GM21619 (cell line): Measurements from ENCODE around the gene GOLGA8A.
"Not testable (repeated sequence)": the region's sequence is repeated elsewhere in the genome, so short reads cannot be mapped to it uniquely, and the experiment has no call there.

Experiments
- ATAC-seq: cut with Tn5 transposase; IDR thresholded peaks from one replicate; pipeline ENCODE4 v1.9.1; 2021; ENCODE audit not compliant: unreplicated experiment

GOLGA8A gene, protein sequence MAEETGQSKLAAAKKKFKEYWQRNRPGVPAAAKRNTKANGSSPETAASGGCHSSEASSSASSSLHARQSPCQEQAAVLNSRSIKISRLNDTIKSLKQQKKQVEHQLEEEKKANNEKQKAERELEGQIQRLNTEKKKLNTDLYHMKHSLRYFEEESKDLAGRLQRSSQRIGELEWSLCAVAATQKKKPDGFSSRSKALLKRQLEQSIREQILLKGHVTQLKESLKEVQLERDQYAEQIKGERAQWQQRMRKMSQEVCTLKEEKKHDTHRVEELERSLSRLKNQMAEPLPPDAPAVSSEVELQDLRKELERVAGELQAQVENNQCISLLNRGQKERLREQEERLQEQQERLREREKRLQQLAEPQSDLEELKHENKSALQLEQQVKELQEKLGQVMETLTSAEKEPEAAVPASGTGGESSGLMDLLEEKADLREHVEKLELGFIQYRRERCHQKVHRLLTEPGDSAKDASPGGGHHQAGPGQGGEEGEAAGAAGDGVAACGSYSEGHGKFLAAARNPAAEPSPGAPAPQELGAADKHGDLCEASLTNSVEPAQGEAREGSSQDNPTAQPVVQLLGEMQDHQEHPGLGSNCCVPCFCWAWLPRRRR

DNA sequence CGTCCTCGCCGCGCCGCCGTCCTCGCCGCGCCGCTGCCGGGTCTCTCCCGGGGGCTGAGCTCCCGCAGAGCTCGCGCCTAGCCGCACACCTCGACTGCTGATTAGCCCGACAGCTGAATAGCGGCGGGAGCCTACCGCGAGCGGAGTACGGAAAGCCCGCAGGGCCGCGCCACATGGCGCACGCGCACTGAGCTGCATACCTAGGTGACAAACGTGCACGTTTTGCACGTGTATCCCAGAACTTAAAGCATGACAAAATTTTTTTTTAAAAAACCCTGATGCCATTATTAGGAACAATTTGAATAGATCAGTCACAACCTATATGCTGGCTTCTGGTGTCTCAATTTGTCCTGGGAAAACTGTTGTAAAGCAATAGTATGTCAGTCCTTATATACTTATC lies at the start of gene GOLGA8A:
Gene GOLGA8A (minus strand): TSS at position 122 of the 400 bp plus-strand sequence. CDS start 48,117 bp downstream, outside the sequence.
- peak; percentile 60 for ATAC-seq

DNA sequence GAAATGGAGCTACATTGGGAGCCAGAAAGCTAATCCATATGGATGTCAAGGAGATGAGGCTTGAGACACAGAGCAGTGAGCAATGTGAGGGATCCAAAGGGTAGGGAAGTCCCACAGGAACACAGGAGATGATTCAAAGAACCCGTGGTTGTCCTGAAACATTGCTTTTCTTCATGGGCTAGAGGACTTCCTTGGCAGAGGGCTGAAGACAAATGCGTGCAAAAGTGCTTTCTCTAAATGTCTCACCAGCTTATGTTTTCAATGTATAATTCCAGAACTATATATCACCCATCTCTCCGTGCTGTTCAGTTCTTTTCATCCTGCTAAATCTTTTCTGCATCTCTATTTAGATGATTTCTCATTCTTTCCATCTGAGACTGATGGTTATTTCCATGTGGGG lies 46.0 kb upstream of the GOLGA8A start:
- ATAC-seq = no peak

DNA sequence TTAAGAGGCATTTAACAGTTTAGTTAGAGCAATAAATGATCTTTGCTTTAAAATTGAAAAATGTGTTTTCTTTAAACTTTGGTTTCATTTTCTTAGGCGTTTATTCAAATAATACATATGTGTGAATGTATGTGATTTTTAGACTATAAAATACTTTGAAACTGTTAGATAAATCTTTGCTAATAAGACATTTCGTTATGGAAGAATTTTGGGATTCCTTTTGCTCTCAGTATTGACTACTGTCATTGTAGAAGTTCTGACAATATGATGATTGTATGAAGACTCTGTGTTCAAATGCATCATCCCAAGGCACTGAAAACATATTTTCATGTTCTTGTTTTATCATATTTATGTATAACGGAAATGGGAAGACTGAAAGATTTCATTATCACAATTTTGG lies 43.8 kb upstream of the GOLGA8A start:
- ATAC-seq = no peak

DNA sequence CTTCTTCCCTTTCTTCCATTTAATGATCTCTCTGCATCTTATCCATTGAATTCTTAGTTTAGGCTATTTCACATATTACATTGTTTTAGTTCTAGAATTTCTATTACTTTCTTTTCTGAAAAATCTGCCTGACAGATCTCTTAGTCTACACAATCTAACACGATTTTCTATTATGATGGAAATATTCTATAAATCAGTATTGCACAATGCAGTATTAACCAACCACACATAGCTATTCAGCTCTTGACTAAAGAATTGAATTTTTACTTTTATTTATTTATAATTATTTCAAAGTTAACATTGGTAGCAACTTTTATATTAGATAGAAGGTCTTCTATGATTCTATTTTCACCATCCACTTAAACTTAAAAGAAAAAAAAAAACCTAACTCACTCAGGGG lies 36.2 kb upstream of the GOLGA8A start:
- ATAC-seq = no peak

DNA sequence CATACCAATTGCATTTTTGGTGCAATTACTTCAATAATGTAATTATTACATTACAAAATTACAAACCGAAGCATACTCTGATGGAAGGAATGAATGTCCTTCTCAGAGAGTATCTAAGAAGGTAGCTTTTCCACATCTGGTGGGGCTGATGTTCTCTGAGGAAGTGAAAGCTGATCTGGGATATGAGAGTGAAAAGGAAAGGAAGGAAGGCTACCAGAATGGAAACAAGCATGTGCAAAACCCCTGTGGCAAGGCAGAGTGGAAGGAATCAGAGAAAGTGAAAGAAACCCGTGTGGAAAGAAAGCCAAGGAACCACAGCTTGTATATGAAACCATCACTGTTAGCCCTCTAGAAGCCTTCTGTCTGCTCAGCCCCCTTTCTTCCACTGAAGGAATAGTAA lies 35.3 kb upstream of the GOLGA8A start:
- ATAC-seq = no peak

DNA sequence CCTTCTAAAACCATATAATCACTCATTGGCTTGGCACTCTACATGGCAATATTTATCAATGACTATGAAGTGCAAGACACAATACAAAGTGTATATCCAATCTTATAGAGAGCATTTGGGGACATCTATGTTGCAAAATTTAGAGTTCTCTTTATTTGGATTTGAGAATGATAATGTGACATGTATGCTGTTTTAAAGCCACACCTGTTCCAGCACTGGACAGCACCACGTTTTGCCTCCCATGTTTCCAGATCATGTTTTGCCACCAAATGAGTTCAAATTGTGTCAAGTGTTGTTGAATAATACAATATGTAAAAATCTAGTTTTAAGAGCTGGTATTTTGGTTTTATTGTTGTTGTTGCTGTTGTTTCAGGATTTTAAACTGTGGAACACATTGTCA lies 33.3 kb upstream of the GOLGA8A start:
- no peak for ATAC-seq

DNA sequence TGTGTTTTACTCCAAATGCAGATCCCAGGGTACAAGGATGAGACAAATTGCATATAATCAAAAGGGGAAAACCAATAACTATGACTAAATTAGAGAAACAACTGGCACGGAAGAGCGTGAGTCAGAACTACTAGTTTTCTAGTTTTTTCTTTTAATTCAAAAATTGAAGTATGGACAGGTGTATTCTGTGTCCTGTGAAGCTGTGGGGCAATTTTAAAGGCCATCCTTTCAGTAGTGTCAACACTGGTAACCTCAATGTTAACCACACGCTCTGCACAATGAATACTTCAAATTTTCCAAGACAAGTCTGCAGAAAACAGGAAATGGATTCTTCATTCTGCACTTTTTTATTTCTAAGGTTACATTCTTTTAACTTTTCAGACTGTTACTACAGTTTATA lies 32.5 kb upstream of the GOLGA8A start:
- ATAC-seq = no peak

DNA sequence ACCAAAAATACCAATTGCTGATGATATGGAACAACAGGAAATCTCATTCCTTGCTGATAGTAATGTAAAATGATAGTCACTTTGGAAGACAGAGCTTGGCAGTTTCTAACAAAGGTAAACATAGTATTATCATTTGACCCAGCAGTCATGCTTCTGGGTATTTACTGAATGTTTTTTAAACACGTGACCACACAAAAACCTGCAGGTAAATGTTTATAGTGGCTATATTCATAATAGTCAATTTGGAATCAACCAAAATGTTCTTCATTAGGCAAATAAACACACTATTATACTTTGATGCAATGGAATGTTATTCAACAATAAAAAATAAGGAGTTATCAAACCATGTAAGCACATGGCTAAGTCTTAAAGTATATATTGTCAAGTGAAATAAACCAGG lies 24.1 kb upstream of the GOLGA8A start:
- ATAC-seq = no peak

DNA sequence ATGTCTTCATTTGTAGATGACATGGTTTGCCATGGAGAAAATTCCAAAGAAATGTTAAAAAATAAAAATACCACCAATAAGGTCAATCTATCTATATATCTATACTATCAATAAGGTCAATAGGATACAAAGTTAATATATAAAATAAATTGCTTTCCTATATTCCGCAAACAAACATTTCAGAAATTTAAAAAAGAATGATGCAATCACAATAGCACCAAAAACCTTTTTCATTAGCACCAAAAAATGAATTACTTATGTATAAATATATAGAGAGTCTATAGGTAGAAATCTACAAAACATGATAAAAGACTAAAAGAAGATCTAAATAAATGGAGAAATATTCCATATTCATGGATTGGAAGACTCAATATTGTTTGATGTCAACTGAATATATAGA lies 22.8 kb upstream of the GOLGA8A start:
- no peak for ATAC-seq

DNA sequence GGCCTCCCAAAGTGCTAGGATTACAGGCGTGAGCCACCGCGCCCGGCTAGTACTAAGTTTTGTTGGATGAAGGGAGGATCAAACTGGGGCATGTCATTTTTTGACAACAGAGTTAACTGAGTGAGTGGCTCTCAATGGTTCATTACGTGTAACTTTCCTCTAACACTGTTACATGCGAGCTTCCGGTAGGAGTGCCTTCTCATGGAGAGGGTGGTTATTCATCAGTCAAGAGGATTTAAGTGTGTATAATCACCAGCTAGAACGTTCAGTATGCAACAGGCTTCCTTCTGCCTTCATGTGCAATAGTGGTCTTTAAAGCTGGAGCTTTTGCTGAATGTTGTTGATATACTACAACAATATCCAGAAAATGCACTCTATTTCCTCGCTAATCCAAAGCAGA lies 19.1 kb upstream of the GOLGA8A start:
- ATAC-seq = no peak

DNA sequence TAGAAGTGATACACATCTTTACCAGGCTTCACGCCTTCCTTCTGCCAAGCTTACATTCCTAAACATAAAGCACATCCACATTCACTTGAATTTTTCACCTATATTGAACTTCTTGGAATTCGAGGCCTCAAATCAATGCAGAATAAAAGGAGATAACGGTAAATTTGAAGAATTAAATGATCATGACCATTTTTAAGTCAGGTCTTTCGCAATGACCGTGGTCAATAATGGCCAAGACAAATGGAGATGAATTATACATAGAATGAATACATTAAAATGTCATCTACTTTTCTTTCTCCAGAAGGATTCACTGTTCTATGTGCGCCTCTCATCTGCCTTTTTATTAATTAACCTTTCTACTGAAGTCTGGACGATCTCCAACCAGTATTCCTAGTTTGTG lies 5.3 kb upstream of the GOLGA8A start:
- ATAC-seq = no peak

DNA sequence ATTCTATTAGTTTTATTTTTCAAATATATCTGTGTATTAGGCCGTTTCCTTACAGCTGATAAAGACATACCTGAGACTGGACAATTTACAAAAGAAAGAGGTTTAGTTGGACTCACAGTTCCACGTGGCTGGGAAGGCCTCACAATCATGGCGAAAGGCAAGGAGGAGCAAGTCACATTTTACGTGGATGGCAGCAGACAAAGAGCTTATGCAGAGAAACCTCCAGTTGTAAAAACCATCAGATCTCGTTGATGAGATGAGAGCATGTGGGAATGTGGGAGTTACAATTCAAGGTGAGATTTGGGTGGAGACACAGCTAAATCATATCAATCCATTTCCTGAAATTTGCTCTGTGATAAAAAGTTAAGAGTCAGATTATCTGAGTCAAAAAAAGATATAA lies 2.3 kb upstream of the GOLGA8A start:
- no peak for ATAC-seq

DNA sequence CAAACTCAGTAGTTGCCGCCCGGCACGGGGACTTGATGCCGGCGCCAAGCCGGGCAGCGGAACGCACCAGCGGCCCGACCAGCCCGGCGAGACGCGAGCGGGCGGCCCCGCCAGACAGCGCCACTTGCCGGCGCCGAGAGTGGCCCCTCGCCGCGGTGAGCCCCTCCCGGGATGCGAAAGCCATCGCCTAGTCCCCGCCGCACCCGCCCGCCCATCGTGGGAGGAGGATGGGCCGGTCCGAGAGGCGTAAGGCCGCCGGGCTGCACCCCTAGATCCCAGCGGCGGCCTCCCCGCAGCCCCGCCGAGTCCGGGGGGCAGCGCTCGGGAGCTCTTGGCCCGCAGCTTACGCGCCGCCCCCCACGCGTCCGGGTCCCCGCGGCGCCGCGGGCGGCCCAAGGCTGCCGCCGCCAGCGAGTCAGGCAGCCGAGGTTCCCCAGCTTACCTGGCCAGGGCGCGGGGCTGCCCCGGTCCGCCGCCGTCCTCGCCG lies 609 bp downstream of the GOLGA8A start:
- peak; percentile 49 for ATAC-seq

DNA sequence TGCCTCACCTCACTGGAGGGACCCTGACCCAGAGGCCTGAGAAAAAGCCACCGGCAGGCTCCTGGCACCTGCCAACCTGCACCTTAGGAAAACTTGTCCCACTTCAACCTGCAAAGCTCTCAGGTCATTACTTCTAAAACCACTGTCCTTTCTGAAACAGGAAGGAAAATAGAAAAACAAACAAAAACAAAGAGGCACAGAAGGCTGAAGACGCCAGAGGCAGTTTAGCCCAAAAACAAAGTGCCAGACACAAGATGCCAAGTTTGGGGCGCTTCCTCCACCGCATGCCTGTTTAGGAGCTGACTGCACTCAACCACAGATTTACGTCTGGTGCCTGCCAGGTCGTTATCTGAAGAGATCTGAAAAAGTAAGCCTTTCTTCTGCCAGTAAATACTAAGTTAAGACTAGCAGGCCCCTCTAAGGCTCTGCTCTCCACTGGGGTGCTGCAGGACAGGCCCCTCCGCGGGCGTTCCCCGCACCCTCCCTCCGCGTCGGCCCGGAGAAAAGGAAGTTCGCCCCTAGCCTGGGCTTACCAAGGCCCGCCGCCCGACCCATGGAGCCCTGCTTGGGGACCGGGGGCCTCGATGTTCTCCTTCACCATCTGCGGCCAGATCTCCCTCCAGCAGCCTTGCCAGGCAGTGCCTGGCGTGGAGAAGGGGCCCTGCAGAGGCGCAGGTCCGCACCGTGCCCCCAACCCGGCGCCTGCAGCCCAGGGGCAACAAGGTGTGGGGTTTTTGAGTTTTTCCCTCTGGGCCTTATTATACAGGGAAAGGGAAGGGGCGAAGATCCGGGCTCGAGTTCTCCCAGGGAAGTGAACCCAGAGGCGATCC lies 1.3 kb downstream of the GOLGA8A start:
- ATAC-seq = peak; percentile 17

DNA sequence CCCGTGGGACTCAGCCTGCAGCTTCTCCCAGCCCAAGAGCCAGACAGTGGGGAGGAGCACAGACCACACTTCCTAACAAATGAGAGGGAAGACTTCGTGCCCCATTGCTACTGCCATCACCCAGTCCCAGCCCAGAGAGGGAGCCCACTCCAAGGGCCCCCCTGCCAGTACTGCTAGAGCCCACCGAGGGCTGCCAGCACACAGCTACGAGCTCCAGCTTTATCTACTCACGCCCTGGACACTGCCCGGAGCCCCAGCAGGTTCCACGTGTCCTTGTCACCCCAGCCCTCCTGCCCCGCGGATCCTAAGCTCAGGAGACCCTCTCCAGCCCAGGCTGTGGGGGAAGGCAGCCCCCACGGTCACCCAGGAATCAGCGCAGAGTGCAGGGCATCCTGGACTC lies 1.9 kb downstream of the GOLGA8A start:
- ATAC-seq = no peak

DNA sequence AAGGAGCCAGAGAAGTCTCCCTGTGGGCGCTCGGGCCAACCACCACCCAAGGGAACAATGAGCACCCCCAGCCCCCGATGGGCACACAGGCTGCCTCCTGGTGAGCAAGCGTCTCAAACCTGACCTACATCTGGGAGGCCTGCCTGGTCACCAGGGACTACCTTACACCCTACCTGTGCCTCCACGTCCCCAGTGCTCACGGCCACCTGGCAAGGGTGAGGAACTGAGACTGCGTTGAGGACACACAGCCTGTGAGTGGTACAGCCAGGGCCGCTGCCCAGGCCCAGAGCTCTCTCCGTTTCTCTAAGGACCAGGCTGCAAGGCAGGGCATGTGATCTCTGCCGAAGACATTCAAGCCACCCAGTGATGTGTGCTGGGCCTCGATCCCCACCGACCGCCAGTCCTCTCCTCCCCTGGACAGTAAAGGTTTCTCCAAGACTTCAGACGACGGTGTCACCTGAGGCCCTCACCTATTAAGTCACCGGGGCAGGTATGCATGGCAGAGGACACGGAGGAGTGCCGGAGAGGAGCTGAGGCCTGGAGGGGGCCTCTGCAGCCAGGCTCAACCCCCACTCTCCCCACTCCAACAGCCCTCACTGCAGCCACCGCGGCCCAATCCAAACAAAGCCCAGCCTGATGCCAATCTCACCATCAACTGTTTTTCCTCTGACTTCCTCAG lies 2.8 kb downstream of the GOLGA8A start:
- ATAC-seq = no peak

DNA sequence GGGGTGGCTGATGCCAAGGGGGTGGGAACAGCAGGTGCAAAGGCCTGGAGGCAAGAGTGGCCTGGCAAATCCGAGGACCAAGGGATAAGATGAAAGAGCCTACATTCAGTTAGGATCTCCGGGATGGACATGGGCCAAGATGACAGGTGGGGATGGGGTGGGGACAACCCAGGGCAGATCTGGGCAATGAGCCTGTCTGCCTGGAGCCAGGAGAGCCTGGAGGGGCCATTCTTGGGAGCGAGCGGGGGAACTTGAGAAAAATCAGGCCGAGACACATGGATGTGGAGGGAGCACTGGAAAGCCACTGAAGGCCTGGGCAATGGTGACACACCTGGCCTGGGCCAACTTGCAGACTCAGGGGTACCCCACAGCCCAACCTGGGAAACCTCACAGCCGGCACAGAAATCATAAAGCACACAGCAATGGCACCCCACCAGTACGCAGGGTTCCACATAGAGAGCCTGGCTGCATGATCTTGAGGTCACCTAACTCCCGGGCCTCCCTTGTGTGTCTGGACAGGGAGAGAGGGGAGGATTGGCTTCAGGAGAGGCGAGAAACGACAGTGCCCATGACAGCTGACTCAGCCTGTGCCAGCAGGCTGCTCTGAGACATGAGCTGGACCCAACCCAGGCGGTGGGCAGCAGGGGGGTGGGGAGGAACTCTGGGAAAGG lies 3.5 kb downstream of the GOLGA8A start:
- ATAC-seq = not testable (repeated sequence)

DNA sequence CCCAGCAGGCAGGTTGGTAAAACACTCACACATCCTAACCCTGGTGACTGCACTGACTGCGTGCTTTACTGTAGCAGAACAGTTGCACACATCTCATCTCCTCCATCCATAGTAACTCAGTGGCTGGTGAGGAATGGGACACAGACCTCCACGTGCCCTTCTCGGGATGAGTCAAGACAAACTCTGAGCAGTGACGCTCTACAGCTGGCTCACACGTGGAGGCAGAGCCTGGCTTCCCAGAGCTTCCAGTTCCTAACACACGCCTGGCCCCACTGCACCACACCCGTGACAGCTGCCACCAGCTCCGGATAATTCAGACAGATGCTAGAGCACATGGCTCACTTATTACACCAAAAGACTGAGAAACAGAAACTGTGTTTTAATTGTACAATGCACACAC lies 7.0 kb downstream of the GOLGA8A start:
- ATAC-seq = not testable (repeated sequence)

DNA sequence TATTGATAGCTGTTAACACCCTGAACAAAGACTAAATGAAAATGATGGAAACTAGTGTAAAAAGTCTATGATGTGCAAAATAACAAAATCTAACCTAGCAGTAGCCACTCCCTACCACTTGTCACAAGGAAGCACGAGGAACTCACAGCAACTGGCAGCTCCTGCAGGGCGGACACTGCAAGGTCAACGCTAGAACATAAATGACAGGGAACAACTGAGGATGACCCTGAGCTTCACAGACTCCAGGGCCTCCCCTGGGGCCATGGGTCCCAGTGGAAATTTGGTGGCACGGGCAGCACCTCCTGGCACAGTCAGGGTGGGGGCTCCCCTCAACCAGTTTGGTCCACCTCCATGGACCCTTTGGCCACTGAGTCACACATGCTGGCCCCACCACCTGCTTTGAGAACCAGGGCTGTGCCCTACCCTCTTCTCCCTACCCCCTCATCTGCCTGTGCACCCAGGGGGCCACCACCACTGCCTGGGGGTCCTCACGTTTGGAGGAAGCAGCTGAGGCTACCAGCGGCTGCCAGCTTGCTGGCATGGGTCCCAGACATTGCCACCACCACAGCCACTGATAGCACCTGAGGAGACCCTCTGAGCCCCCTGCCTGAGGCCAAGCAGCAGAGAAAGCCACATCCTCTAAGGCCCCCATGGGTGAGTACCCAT lies 14.1 kb downstream of the GOLGA8A start:
- ATAC-seq = not testable (repeated sequence)

DNA sequence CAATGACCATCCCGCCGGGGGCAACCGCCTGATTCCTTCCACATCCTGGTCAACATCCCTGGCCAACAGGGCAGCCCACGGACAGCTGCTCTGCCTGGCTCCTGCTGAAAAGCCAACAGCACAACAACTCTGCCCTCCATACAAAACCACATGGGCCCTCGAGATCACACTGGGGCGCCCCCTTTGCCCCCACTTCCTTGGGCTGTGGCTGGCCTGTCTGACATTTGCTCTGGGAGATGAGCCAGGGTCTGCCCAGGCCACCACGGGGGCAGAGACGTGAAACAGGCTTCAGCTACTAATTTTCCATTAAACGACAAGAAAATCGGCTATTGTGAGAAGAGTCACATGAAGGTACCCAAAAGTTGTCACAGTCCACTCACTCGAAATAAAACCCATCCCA lies 16.7 kb downstream of the GOLGA8A start:
- ATAC-seq = not testable (repeated sequence)
